Measurements from ENCODE around the gene EXD3.

- TF ChIP-seq EZH2phosphoT487 (IDR thresholded peaks at IDR 0.05; ENCODE audit: low read length), result no peak
- TF ChIP-seq CTCF (IDR thresholded peaks at IDR 0.05; ENCODE audit: low read length), result no peak
Measured at GRCh38 chr9:137416006-137416562, 6.9 kb downstream of the EXD3 start.
